ENCODE data around the gene CTNNA2.

The CTNNA2 gene

GRCh38 chr2:79780781-79781180 lies 267.9 kb downstream of the CTNNA2 start:
- DNase-seq, result no peak
- Histone ChIP-seq H3K27me3 (no peaks in the 10 kb centered on the region), H3K36me3 (no peaks in the 10 kb centered on the region), H3K4me3 (ENCODE audit: low read depth, low read length) (no peak overlapping the region), H3K9me3 (no peaks in the 10 kb centered on the region), H3K4me1 (peaks cover 10% of the 10 kb centered on the region)
- TF ChIP-seq CTCF (IDR thresholded peaks at IDR 0.05; ENCODE audit: low read depth, low read length), result no peak

- Histone ChIP-seq H3K4me3 (ENCODE audit: low read depth, low read length) (no peak overlapping the region), H3K4me1 (peaks cover 7% of the 10 kb centered on the region), H3K9me3 (no peaks in the 10 kb centered on the region), H3K27me3 (no peaks in the 10 kb centered on the region), H3K36me3 (no peaks in the 10 kb centered on the region)
- TF ChIP-seq CTCF (IDR thresholded peaks at IDR 0.05; ENCODE audit: low read depth, low read length), result no peak
- peak; percentile 39 for DNase-seq
These were observed 270.0 kb downstream of the CTNNA2 start for GRCh38 chr2:79782576-79783452.

- no peak for TF ChIP-seq CTCF (IDR thresholded peaks at IDR 0.05; ENCODE audit: low read depth, low read length)
- DNase-seq, result no peak
- H3K4me3 ChIP-seq (ENCODE audit: low read depth, low read length), result no peak overlapping the region
These were observed 276.3 kb downstream of the CTNNA2 start for GRCh38 chr2:79788952-79789651.

GRCh38 chr2:79789811-79790210 lies 277.0 kb downstream of the CTNNA2 start:
- H3K9me3 ChIP-seq, result no peaks in the 10 kb centered on the region
- DNase-seq, result no peak

More at GRCh38 chr2:79788952-79789651, 276.3 kb downstream of the CTNNA2 start:
- Histone ChIP-seq H3K9me3 (no peaks in the 10 kb centered on the region), H3K27me3 (no peaks in the 10 kb centered on the region), H3K4me1 (no peaks in the 10 kb centered on the region), H3K36me3 (no peaks in the 10 kb centered on the region)

GRCh38 chr2:79792090-79792489 lies 279.2 kb downstream of the CTNNA2 start:
- Histone ChIP-seq H3K36me3 (no peaks in the 10 kb centered on the region), H3K4me3 (ENCODE audit: low read depth, low read length) (no peak overlapping the region), H3K9me3 (no peaks in the 10 kb centered on the region), H3K4me1 (no peaks in the 10 kb centered on the region), H3K27me3 (no peaks in the 10 kb centered on the region)
- no peak for TF ChIP-seq CTCF (IDR thresholded peaks at IDR 0.05; ENCODE audit: low read depth, low read length)
- no peak for DNase-seq

More at GRCh38 chr2:79789811-79790210, 277.0 kb downstream of the CTNNA2 start:
- no peaks in the 10 kb centered on the region for H3K36me3 ChIP-seq
- H3K4me1 ChIP-seq, result no peaks in the 10 kb centered on the region
- TF ChIP-seq CTCF (IDR thresholded peaks at IDR 0.05; ENCODE audit: low read depth, low read length), result no peak
- H3K27me3 ChIP-seq, result no peaks in the 10 kb centered on the region
- H3K4me3 ChIP-seq (ENCODE audit: low read depth, low read length), result no peak overlapping the region

- H3K27me3 ChIP-seq, result no peaks in the 10 kb centered on the region
- H3K4me1 ChIP-seq, result no peaks in the 10 kb centered on the region
- no peak for TF ChIP-seq CTCF (IDR thresholded peaks at IDR 0.05; ENCODE audit: low read depth, low read length)
- H3K9me3 ChIP-seq, result no peaks in the 10 kb centered on the region
- H3K36me3 ChIP-seq, result no peaks in the 10 kb centered on the region
- DNase-seq, result no peak
- no peak overlapping the region for H3K4me3 ChIP-seq (ENCODE audit: low read depth, low read length)
These were observed 280.2 kb downstream of the CTNNA2 start for GRCh38 chr2:79793006-79793405.

Data from BE2C (cell line).